Parathyroid adenoma (tissue), 2 donors: ENCODE data around the gene TSPAN32.
A peak's percentile ranks its signal among the peaks of the same experiment; 100 is the strongest.

Source experiments
- H2AFZ ChIP-seq: fragments of 300-600 bp; sonication (generic); one replicate; pipeline ENCODE4 v1.7.0; 2017; ENCODE audit warnings: antibody characterized with exemption, mild to moderate bottlenecking
- H3K27ac ChIP-seq: fragments of 300-600 bp; sonication (generic); one replicate; pipeline ENCODE4 v1.7.0; 2017
- H3K27me3 ChIP-seq: fragments of 300-600 bp; sonication (generic); one replicate; pipeline ENCODE4 v1.7.0; 2017; ENCODE audit warnings: low read length; ENCODE audit not compliant: control insufficient read depth, insufficient read depth
- H3K36me3 ChIP-seq: fragments of 300-600 bp; sonication (generic); one replicate; pipeline ENCODE4 v1.7.0; 2017; ENCODE audit warnings: low read length; ENCODE audit not compliant: control insufficient read depth, insufficient read depth
- H3K4me1 ChIP-seq: fragments of 300-600 bp; sonication (generic); one replicate; pipeline ENCODE4 v1.7.0; 2017; ENCODE audit warnings: control low read depth
- H3K4me2 ChIP-seq: fragments of 300-600 bp; sonication (generic); one replicate; pipeline ENCODE4 v1.7.0; 2017; ENCODE audit warnings: low read length
- H3K4me3 ChIP-seq: fragments of 300-600 bp; sonication (generic); one replicate; pipeline ENCODE4 v1.7.0; 2017; ENCODE audit warnings: low read depth, low read length
- H3K79me2 ChIP-seq: fragments of 300-600 bp; sonication (generic); one replicate; pipeline ENCODE4 v1.7.0; 2017; ENCODE audit warnings: control low read depth
- H3K9ac ChIP-seq: fragments of 300-600 bp; sonication (generic); one replicate; pipeline ENCODE4 v1.7.0; 2017; ENCODE audit warnings: mild to moderate bottlenecking
- H3K9me3 ChIP-seq: fragments of 300-600 bp; sonication (generic); one replicate; pipeline ENCODE4 v1.7.0; 2017; ENCODE audit warnings: low read length; ENCODE audit not compliant: control insufficient read depth
- CTCF ChIP-seq: fragments of 300-600 bp; sonication (generic); IDR thresholded peaks from one replicate; pipeline ENCODE4 v1.7.0; 2017; ENCODE audit warnings: antibody characterized with exemption, mild to moderate bottlenecking
- donor health status: primary hyperparathyroidism.

Gene TSPAN32

GRCh38 chr11:2267306-2267850 lies 34.4 kb upstream of the TSPAN32 start:
- no peaks in the 10 kb centered on the region for H3K27me3 ChIP-seq

GRCh38 chr11:2267851-2268728 lies 33.7 kb upstream of the TSPAN32 start:
- Histone ChIP-seq H2AFZ (no peak overlapping the region), H3K27me3 (no peaks in the 10 kb centered on the region), H3K4me2 (no peak overlapping the region), H3K4me1 (no peaks in the 10 kb centered on the region), H3K9me3 (no peaks in the 10 kb centered on the region), H3K27ac (no peak overlapping the region), H3K4me3 (no peak overlapping the region), H3K36me3 (no peaks in the 10 kb centered on the region), H3K9ac (no peak overlapping the region), H3K79me2 (no peaks in the 10 kb centered on the region)
- no peak for TF ChIP-seq CTCF

More at GRCh38 chr11:2267306-2267850, 34.4 kb upstream of the TSPAN32 start:
- TF ChIP-seq CTCF: no peak
- Histone ChIP-seq H3K4me1 (no peaks in the 10 kb centered on the region), H3K27ac (no peak overlapping the region), H2AFZ (no peak overlapping the region), H3K4me2 (no peak overlapping the region), H3K9me3 (no peaks in the 10 kb centered on the region), H3K36me3 (no peaks in the 10 kb centered on the region), H3K4me3 (no peak overlapping the region), H3K9ac (no peak overlapping the region), H3K79me2 (no peaks in the 10 kb centered on the region)

- no peak for TF ChIP-seq CTCF
- H3K27ac ChIP-seq: no peak overlapping the region
Measured at GRCh38 chr11:2268729-2269600, 32.8 kb upstream of the TSPAN32 start.

GRCh38 chr11:2269601-2270321 lies 32.1 kb upstream of the TSPAN32 start:
- H3K4me3 ChIP-seq: no peak overlapping the region
- no peak overlapping the region for H3K27ac ChIP-seq
- no peaks in the 10 kb centered on the region for H3K9me3 ChIP-seq
- TF ChIP-seq CTCF: no peak
- H3K4me1 ChIP-seq: no peaks in the 10 kb centered on the region
- no peaks in the 10 kb centered on the region for H3K79me2 ChIP-seq
- H3K9ac ChIP-seq: no peak overlapping the region
- no peaks in the 10 kb centered on the region for H3K27me3 ChIP-seq
- H3K36me3 ChIP-seq: no peaks in the 10 kb centered on the region
- H3K4me2 ChIP-seq: no peak overlapping the region
- no peak overlapping the region for H2AFZ ChIP-seq

More at GRCh38 chr11:2268729-2269600, 32.8 kb upstream of the TSPAN32 start:
- H2AFZ ChIP-seq: peak overlapping the region; percentile 46
- no peaks in the 10 kb centered on the region for H3K4me1 ChIP-seq
- H3K36me3 ChIP-seq: no peaks in the 10 kb centered on the region
- H3K9me3 ChIP-seq: no peaks in the 10 kb centered on the region
- H3K9ac ChIP-seq: no peak overlapping the region
- peak overlapping the region; percentile 58 for H3K4me2 ChIP-seq
- no peaks in the 10 kb centered on the region for H3K27me3 ChIP-seq
- no peaks in the 10 kb centered on the region for H3K79me2 ChIP-seq
- H3K4me3 ChIP-seq: peak overlapping the region; percentile 37
